AG08395 (cell line): ENCODE measurements around the gene COX7B.
A peak's percentile ranks its signal among the peaks of the same experiment; 100 is the strongest.
"Not testable (repeated sequence)": the region's sequence is repeated elsewhere in the genome, so short reads cannot be mapped to it uniquely, and the experiment has no call there.

ENCODE experiments used
- DNase-seq: peaks from one replicate; pipeline ENCODE4 v3.0.0; 2012; ENCODE audit warnings: mixed read lengths, low spot score

Gene COX7B, protein sequence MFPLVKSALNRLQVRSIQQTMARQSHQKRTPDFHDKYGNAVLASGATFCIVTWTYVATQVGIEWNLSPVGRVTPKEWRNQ

DNA sequence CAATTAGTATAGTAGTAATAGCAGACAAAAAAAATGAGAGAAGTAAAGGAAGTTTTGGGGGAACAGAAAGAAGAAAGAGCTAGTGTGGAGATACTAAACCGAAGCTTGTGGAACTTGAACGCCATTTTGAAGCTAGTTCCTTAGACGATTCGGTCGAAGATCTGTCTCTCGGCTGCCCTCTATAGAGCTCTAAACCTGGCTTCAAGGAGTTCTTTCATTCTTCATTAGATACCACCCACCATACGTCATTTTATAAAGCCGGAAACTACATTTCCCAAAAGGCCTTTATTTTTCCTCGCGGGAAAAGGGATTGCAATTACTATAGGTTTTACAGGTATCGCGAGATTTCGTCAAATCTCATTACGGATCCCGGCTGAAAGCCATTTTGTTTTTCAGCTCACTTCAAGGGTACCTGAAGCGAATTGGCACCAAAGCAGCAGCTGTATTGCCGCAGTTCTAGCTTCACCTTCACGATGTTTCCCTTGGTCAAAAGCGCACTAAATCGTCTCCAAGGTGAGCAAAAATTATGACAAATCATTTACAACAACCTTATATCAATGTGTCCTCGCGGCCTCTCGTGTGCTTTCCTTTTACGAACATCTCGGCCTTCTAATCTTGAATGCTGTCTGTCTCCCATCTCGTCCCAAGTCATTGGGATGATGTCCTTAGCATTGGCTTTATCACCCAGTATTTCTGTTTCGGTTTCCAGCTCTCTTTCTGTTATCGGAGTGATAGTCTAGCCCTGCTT is at the start of gene COX7B:
TSS of gene COX7B (plus strand) at position 388 of the 748 bp plus-strand sequence. CDS start at position 474, 86 bp downstream.
- DNase-seq: peak; percentile 65

DNA sequence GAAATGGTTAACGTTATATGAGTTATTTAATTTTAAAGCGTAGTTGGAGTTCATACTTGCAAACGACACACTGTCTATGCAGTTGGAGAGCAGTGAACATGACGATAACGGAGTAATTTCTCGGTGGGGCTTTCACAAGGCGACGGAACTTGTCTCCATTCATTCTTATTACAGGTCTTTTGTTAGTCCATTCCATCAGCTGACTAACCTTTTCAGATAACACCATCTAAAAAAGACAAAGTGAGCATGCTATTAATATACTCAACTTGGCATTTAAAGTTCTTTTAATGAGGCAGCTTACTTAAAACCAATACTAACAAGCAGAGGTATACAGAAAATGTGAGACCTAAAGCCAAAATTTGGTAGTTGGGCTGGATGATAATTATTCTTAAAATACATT is 23.9 kb upstream of the COX7B start:
- DNase-seq: no peak

DNA sequence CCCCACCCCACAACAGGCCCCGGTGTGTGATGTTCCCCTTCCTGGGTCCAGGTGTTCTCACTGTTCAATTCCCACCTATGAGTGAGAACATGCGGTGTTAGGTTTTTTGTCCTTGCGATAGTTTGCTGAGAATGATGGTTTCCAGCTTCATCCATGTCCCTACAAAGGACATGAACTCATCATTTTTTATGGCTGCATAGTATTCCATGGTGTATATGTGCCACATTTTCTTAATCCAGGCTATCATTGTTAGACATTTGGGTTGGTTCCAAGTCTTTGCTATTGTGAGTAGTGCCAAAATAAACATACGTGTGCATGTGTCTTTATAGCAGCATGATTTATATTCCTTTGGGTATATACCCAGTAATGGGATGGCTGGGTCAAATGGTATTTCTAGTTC is 17.9 kb upstream of the COX7B start:
- not testable (repeated sequence) for DNase-seq

DNA sequence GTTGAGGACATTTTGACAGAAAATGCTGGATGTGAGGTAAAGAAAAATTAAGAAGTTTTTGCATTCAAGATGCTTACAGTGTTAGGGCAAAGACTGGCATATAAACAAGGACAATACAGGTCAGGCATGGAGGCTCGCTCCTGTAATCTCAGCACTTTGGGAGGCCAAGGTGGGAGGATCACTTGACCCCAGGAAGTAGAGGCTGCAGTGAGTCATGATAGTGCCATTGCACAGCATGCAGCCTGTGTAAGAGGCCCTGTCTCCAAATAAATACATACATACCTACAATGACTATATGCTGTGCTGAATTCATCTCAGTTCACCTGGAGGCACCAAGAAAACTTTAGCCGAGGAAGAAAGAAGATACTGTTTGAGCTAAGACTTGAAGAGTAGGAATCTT is 6.4 kb upstream of the COX7B start:
- DNase-seq: no peak

DNA sequence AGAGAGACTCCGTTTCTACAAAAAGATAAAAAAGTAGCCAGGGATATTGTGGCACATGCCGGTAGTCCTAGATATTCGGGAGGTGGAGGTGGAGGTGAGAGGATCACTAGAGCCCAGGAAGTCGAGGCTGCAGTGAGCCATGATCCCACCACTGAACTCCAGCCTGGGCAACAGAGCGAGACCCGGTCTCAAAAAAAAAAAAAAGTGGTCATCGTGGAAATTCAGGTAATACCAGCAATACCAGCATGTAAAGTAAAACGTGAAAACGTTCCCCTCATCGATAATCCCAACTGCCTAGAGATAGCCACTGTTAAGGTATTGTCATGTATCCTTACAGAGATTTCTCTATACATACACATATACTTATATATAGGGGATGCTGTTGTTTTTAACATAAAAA is 5.6 kb upstream of the COX7B start:
- no peak for DNase-seq

DNA sequence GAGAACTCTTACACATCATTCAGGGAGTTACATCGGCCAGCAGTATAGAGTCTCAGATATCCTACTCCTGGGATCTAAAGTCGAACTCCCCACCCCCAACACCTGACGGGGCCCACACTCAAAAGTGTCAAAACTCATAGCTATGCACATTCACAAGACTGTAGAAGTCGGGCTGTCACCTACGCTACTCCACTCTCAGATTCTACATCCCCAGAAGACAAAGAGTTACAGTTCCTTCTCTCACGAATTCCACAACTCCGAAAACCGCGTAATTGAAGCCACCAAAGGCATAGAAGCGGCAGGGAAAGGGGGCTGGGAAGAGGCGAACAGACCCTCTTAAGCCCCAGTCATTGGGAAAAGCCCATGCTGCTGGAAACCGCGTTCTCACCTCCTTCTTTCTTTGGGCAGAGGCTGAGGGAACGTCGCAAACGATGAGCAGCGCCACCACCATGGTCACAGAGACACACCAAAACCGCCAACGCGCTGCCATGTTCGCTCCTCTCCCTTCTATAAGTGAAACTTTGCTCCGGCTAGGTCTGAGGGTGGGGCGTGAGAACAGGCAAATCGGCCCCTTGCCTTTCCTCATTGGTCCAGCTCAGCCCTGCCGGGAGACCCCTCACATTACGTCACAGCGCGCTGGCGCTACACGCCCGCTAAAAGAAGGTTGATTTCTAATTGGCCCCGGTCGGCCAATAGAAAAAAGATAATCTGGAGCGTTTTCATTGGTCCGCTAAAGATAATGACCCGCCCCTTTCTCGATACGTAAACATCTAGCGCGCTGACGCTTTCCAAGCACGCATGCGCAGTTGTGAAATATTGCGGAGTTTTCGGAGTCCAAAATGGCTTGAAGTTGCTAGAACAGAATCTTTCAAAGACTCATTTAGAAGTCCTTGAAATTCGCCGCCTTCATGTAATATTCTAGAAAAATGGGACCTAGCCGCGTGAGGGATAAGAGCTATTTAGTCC is 4.1 kb upstream of the COX7B start, which contains the start of gene MAGT1:
TSS of gene MAGT1 (minus strand) at position 515 of the 966 bp plus-strand sequence. CDS start at position 490, 25 bp downstream.
- peak; percentile 87 for DNase-seq

DNA sequence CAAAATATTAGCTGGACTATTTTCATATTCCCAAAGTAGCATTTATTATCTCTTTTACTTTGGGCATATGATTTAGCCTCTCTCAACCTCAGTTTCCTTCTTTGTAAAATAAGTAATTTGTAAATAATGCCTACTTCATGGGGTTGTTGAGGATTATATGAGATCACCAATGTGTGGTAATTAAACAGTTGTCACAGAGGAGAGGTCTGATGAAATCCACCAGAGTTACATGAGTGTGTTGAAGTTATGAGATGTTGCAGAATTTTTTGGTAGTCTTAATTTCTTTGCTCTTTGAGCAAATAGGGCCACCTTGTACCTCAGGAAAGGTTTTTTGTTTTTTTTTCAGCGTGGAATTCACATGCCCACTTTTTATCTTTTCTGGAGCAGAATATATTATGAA is 1.4 kb downstream of the COX7B start:
- DNase-seq: no peak

DNA sequence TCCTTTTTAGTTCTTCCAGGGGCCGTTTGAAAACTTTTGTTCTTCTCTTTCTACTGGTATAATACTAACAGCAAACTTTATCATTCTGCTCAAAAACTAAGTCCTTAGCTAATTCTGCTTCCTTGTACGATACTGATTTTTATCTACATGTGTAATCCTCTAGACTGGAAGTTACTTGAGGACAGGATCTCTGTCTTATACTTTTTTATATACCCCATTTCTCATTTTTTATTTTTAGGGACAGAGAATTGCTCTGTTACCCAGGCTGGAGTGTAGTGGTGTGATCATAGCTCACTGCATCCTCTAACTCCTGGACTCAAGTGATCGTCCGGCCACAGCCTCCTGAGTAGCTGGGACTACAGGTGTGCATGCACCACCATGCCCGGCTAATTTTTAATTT is 2.2 kb downstream of the COX7B start:
- DNase-seq: no peak

DNA sequence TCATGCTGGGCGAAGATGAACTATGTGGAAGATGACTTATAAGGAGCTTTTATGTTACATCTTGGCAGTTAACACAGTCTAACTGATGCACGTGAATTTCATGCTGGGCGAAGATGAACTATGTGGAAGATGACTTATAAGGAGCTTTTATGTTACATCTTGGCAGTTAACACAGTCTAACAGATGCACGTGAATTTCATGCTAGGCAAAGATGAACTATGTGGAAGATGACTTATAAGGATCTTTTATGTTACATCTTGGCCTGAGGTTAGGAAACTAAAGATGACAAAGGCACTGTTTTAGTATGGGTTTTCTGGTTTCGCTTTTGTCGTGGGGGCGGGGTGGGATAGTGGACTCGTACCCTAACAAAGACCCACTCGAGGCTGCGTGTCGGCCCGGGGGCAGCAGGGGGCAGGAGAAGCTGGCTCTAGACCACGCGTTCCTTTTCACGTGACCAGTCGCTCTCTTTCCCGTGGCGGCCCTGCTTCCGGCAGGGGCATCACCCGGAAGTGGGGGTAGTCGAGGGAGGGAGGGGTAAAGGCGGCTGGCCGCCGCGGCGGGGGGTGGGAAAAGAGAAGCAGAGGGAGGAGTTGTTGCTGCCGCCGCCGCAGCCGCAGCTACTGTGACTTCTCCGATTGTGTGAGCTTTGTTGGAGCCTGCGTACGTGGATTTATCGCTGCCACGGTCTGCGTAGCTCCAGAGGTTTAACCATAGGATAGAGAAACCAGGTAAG is 11.0 kb downstream of the COX7B start, which contains the start of gene ATP7A:
TSS of gene ATP7A (plus strand) at position 586 of the 733 bp plus-strand sequence. CDS start 60,949 bp downstream, outside the sequence.
- DNase-seq: peak; percentile 92

DNA sequence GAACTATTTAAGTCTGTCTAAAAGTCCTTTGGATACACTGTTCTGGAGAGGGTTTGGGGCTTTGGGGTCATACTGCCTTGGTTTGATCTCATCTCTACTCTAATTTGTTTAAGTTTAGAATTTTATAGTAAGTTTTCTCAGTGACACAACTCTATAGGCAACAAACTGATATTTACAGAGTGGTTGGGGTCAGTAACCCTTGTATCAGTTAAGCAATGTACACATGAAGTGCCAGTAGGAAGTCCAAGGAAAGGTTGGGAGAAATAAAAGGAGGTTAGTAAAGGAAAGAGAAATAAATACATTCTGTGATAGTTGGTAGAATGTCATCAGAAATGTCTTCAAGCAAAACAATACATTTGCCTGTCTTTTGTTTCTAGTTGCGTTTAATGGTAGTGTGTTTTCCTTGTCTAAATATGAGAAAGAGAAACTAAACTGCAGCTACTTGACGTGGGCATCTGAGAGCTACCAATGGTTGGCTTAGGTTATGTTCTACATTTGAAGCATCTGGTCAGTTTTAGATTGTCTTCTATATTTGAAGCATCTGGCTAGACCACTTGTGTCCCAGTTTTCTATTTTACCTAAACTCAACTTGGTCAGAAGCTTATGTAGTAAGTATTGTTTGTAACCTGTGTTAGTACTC is 18.1 kb downstream of the COX7B start:
- DNase-seq: no peak

DNA sequence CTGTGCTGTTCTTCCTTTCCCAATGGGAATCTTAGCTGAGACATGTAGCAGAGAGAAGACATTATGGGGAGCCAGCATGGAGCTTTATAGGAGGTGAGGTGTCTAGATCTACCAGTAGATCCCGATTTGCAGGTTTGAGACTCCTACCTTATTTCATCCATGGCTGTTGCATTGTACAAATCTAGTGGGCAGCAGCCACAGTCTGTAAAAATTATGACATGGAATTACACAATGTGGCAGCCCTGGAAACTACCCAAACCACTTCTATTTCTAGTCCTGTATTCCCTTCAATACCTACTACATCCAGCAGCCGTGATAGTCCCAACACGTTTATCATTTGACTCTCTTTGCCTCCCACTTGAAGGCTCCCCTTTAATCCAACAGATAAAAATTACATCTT is 19.3 kb downstream of the COX7B start:
- peak; percentile 24 for DNase-seq

DNA sequence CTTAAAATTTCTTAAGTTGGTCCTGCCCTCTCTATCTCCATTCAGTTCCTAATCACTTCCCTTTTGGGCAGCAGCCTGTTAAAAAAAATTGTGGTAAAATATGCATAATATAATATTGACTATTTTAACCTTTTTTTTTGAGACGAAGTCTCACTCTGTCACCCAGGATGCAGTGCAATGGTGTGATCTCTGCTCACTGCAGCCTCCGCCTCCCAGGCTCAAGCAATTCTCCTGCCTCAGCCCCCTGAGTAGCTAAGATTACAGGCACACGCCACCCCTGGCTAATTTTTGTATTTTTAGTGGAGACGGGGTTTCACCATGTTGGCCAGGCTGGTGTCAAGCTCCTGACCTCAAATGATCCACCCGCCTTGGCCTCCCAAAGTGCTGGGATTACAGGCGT is 20.1 kb downstream of the COX7B start:
- not testable (repeated sequence) for DNase-seq

DNA sequence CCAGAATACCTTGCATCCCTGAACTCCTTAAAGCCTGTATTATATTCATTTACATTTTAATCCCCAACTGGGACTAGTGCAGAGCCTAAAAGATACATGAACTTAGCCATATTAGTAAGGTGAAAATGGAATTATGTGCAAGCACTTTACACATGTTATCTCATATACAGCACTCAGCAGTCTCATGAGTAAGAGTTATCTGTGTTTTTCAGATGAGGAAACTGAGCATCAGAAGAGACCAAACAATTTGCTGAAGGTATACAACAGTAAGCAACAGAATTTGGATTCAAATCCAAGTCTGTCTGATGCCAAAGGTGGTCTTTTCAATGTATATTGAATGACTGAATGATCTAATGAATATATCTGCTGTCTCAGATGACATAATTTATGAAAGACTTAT is 23.5 kb downstream of the COX7B start:
- no peak for DNase-seq

DNA sequence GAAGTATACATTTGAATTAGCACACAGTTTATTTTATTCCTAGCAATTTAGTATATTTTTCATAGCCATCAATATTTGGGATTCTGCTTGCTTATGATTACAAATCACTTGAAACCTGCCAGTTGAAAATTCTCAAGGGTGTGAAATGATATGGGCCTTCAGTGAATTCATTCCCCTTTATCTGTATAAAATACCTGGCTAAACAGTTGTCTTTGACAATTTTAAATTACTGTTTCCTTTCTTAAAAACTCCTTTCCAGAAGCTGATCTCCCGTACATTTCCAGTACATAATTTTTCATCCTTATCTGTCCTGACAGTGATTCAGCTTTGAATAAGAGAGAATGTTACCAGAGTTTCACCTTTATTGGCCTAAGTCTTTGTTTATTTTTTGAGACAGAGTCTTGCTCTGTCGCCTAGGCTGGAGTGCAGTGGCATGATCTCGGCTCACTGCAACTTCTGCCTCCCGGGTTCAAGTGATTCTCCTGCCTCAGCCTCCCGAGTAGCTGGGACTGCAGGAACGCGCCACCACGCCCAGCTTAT is 25.1 kb downstream of the COX7B start:
- no peak for DNase-seq

DNA sequence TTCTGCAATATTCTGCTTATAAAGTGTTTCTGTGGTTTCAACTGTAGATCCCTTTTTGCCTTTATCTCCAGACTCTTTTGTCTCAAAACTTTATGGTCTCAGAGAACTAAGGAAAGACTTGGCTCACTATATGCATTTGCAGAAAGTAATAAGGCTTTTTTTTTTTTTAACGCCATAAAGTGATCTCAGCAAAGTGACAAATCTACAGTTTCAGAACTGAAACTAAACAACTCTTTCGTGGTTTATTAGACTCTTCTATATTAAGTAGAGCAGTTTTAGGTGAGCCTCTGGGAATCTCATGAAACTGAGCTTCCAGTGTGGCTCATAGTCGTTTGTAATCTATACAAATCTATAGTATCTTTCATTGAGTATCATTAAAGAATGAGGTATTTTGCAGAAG is 26.5 kb downstream of the COX7B start:
- DNase-seq: no peak

DNA sequence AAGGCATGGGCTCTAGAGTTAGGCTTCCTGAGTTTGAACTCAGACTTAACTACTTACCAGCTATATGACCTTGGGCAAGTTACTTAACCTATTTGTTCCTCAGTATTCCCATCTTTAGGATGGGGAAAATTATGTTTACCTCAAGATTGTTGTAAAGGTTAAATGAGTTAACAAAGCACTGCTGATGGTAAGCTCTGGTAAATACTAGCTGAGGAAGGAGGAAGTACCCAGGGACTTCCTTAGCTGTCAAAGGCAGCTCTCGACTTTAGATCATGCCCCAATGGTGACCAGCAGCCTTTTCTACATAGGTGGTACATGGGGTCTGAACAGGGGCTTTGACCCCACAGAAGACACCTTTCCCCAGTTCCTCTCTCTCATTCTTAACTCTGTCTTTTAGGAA is 31.3 kb downstream of the COX7B start:
- no peak for DNase-seq

DNA sequence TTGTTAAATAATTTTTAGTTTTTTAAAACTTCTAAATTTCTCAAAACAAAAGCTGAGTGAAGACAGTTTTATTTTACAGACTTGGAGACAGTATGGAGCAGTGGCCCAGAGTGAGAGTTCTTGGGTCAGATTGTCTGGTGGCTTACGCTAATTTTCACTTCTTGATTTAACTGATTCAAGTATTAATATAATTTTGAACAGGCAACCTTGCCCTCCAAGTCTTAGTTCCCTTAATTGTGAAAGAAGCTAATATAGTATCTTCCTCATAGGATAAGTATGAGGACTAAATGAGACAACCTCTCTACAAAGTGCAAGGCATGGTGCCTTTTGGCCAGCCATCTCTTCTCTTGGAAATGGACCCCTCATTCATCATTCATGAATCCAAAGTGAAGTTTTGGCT is 36.6 kb downstream of the COX7B start:
- no peak for DNase-seq

DNA sequence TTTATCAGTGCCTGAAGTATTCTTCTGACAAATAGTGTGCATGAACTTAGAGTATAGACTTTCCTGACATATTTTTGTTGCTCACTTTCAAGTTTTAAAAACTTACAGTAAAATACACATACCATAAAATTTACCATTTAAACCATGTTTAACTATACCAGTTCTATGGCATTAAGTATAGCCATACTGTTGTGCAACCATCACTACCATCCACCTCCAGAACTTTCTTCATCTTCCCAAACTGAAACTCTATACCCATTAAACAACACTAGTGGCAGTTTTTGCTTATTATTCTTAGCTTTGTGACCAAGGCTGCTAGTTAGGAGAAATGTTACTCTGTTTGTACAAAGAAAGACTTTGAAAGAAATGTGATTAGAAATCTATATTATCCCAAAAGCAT is 37.0 kb downstream of the COX7B start:
- no peak for DNase-seq

DNA sequence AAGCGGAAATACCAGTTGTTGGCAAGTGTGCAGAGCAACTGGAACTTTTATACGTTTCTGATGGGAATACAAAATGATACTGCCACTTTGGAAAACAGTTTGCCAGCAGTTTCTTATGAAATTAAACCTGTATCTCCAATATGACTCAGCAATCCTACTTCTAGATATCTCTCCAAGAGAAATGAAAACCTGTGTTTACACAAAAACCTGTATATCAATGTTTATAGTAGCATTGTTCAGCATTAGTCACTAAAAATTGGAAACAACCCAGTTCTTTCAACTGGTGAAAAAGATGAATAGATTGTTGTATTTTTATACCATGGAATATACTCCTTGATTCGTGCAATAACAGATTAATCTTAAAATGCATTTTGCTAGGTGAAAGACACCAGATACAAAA is 38.0 kb downstream of the COX7B start:
- DNase-seq: no peak

DNA sequence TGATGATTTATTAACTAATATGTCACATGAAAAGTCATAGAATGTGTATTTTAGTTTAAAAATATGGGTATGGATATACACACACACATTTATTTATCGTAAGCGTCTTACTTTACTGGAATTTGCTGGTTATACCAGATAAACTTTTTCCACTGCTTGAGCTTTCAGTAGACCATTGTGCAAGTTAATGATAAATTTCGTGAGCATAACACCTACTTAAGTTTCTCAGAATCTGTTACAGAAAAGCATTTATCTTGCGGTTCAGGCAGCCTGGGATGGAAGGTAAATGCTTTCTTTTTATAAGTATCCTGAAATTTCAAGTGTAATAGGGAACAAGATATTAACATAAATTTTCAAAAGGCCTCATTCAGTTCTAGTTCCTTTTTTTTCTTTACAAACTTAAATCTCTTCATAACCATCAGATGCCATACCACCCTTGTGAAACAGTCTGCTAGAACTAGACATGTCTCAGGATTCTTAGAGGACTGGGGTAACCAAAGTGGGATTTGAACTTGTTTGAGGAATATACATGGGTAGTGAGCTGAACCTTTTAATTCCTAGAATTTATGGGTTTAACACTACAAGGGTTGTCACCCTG is 38.9 kb downstream of the COX7B start:
- DNase-seq: no peak

DNA sequence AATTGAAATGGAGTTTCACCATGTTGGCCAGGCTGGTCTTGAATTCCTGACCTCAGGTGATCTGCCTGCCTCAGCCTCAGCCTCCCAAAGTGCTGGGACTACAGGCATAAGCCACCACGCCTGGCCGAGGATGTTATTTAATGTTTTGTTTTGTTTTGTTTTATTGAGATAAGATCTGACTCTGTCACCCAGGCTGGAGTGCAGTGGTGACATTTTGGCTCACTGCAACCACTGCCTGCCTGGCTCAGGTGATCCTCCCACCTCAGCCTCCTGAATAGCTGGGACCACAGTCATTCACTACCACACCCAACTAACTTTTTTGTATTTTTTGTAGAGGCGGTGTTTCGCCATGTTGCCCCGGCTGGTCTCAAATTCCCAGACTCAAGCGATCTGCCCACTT is 45.8 kb downstream of the COX7B start:
- DNase-seq: not testable (repeated sequence)
